Gastrocnemius medialis (tissue), 4 donors: ENCODE data around the gene DPP7. TPM values are rescaled to one million over a fixed set of nuclear protein-coding genes. Genes with fewer than 3 reads are reported as not detected.

Experiments
- ATAC-seq, 2 donors: fragments of 150-250 bp; one replicate each; pipeline ENCODE4 v1.9.1; 2016
- DNase-seq, 2 donors: peaks; one replicate each; pipeline ENCODE4 v3.0.0-alpha.2; 2019
- H3K27ac ChIP-seq, 4 donors: fragments of 200-600 bp; sonication (generic); 1 replicate in 1 of 4; 2 replicates in 3 of 4; pipeline ENCODE4 v1.5.1; 2016 to 2018; ENCODE audit warnings: mild to moderate bottlenecking in 2 of 4, moderate library complexity in 1 of 4
- H3K27me3 ChIP-seq, 3 donors: fragments of 200-600 bp; sonication (generic) in 2 of 3; 1 replicate in 1 of 3; 2 replicates in 2 of 3; pipeline versions ENCODE4 v1.5.1 to v1.6.0; 2016 to 2019; ENCODE audit warnings: mild to moderate bottlenecking in 1 of 3, moderate library complexity in 1 of 3
- H3K36me3 ChIP-seq, 2 donors: fragments of 200-600 bp; sonication (generic) in 1 of 2; one replicate each; pipeline ENCODE4 v1.5.1; 2017 to 2018
- H3K4me1 ChIP-seq, 2 donors: fragments of 200-600 bp; sonication (generic) in 1 of 2; one replicate each; pipeline ENCODE4 v1.5.1; 2016 to 2017; ENCODE audit warnings: mild to moderate bottlenecking in 2 of 2
- H3K4me3 ChIP-seq, 4 donors: fragments of 200-600 bp; sonication (generic) in 3 of 4; 1 replicate in 1 of 4; 2 replicates in 3 of 4; pipeline ENCODE4 v1.5.1; 2016 to 2019; ENCODE audit warnings: mild to moderate bottlenecking in 2 of 4
- H3K9me3 ChIP-seq, 3 donors: fragments of 200-600 bp; sonication (generic) in 2 of 3; 1 replicate in 1 of 3; 2 replicates in 2 of 3; pipeline ENCODE4 v1.5.1; 2016 to 2019
- CTCF ChIP-seq, 5 experiments: fragments of 450-650 bp in 3 of 5; fragments of 200-600 bp in 2 of 5; sonication (generic) in 2 of 5; IDR thresholded peaks in 4 of 5; conservative IDR thresholded peaks in 1 of 5; 1 replicate in 4 of 5; 2 replicates in 1 of 5; pipeline ENCODE4 v1.5.1; 2016 to 2019; ENCODE audit warnings: antibody characterized with exemption in 5 of 5, mild to moderate bottlenecking in 3 of 5, moderate library complexity in 3 of 5
- POLR2A ChIP-seq, 2 donors: fragments of 450-650 bp; IDR thresholded peaks; one replicate each; pipeline ENCODE4 v1.6.1; 2017; ENCODE audit warnings: antibody characterized with exemption in 2 of 2, mild to moderate bottlenecking in 2 of 2, moderate library complexity in 2 of 2
- in situ Hi-C, 4 donors: fragments of 200-750 bp; cut with MboI; loops; one replicate each; pipeline versions ENCODE4 v1.15.0 to v1.8.0; 2017; ENCODE audit warnings: low sequenced_read_pairs in 4 of 4
- intact Hi-C: fragments of 100-400 bp; cut with DNase I; formaldehyde crosslinking; loops from one replicate; pipeline ENCODE4 v1.15.1; 2023; ENCODE audit warnings: low total_unique reads
- total RNA-seq, 4 donors: library from RNA; depleted of rRNA; stranded (reverse); fragments of >200 nt; gene quantifications; one replicate each; pipeline versions ENCODE4 v1.1.0 to v1.2.3, GENCODE V29; 2016

The DPP7 gene
- total RNA-seq, 4 donors from 2014 or later = 36.9 to 63.1 (median 55.9) TPM

DNA sequence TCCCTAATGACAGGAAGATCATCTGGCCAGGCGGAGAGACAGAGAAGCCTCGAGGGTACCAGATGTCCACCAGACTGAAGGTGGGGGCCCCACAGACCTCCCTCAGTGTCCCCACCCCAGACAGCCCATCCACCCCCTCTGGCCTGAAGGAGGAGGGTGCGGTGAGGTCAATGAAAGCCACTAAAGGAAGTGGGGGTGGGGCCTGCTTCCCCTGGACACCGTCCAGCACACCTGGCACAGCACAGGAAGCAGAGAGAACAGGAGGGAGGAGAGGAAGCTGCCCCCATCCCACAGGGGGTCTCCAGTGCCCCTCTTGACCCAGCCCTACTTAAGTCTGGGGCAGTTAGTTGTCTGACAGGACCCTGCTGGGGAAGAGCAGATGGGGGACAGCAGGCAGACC, 44.1 kb upstream of the DPP7 start:
- H3K36me3 ChIP-seq = no peaks in the 10 kb centered on the region
- no peak for DNase-seq
- intact Hi-C loops = no loop called here
- in situ Hi-C loops = no loop called here
- TF ChIP-seq CTCF (IDR thresholded peaks at IDR 0.05 in 4 of 5, conservative IDR thresholded peaks at IDR 0.05 in 1 of 5) (no peak), POLR2A (IDR thresholded peaks at IDR 0.05) (no peak)
- no peak overlapping the region for H3K4me3 ChIP-seq
- peaks cover 72 to 81% (median 80%) of the 10 kb centered on the region in 3 donors for H3K27me3 ChIP-seq
- no peaks in the 10 kb centered on the region for H3K9me3 ChIP-seq
- no peak for ATAC-seq
- no peak overlapping the region for H3K27ac ChIP-seq
- peaks cover 0 to 12% of the 10 kb centered on the region in 2 donors for H3K4me1 ChIP-seq

- no peak for TF ChIP-seq CTCF (IDR thresholded peaks at IDR 0.05 in 4 of 5, conservative IDR thresholded peaks at IDR 0.05 in 1 of 5)
- no peak for TF ChIP-seq POLR2A (IDR thresholded peaks at IDR 0.05)
- intact Hi-C loops = no loop called here
- peaks cover 0 to 5% of the 10 kb centered on the region in 2 donors for H3K4me1 ChIP-seq
- H3K9me3 ChIP-seq = no peaks in the 10 kb centered on the region
- H3K27ac ChIP-seq = no peak overlapping the region
- no peak for DNase-seq
- ATAC-seq = no peak
- no peak overlapping the region for H3K4me3 ChIP-seq
- in situ Hi-C loops = no loop called here
- peaks cover 65 to 73% (median 72%) of the 10 kb centered on the region in 3 donors for H3K27me3 ChIP-seq
- H3K36me3 ChIP-seq = no peaks in the 10 kb centered on the region
Measured at GRCh38 chr9:137157618-137158415, 43.3 kb upstream of the DPP7 start.

GRCh38 chr9:137156567-137157375, 42.2 kb upstream of the DPP7 start:
- Histone ChIP-seq H3K27me3 (peaks cover 56 to 62% (median 62%) of the 10 kb centered on the region in 3 donors), H3K4me3 (no peak overlapping the region), H3K9me3 (no peaks in the 10 kb centered on the region), H3K4me1 (no peaks in the 10 kb centered on the region), H3K36me3 (no peaks in the 10 kb centered on the region), H3K27ac (no peak overlapping the region)
- TF ChIP-seq POLR2A (IDR thresholded peaks at IDR 0.05) (no peak), CTCF (IDR thresholded peaks at IDR 0.05 in 4 of 5, conservative IDR thresholded peaks at IDR 0.05 in 1 of 5) (no peak)
- peak in 1 of 2 donors; percentile 61 for ATAC-seq
- in situ Hi-C loops = no loop called here
- intact Hi-C loops = no loop called here
- no peak for DNase-seq

DNA sequence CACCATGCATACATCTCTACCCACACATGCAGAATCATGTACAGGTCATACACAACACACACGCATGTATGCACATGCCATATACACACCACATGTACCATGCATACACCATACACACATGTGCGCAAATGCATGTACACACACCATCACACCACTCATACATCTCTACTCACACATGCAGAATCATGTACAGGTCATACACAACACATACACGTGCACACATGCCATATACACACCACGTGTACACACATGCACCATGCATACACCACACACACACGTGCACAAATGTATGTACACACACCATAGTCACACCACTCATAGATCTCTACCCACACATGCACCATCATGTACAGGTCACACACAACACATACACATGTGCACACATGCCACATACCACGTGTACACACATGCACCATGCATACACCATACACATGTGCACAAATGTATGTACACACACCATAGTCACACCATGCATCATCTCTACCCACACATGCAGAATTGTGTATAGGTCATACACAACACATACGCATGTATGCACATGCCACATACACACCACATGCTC, 38.4 kb upstream of the DPP7 start:
- intact Hi-C loops = no loop called here
- no peaks in the 10 kb centered on the region for H3K9me3 ChIP-seq
- TF ChIP-seq CTCF (IDR thresholded peaks at IDR 0.05 in 4 of 5, conservative IDR thresholded peaks at IDR 0.05 in 1 of 5) (no peak), POLR2A (IDR thresholded peaks at IDR 0.05) (no peak)
- no peaks in the 10 kb centered on the region for H3K36me3 ChIP-seq
- H3K27ac ChIP-seq = no peak overlapping the region
- ATAC-seq = no peak
- H3K4me1 ChIP-seq = no peaks in the 10 kb centered on the region
- H3K4me3 ChIP-seq = no peak overlapping the region
- in situ Hi-C loops = no loop called here
- DNase-seq = no peak
- H3K27me3 ChIP-seq = peaks cover 30 to 44% (median 34%) of the 10 kb centered on the region in 3 donors
